K562 (cell line): ENCODE data around the gene OXA1L. TPM values are rescaled to one million over a fixed set of nuclear protein-coding genes. Genes with fewer than 3 reads are reported as not detected.

Experiments
- ATF7 ChIP-seq: fragments of 450-650 bp; IDR thresholded peaks from 2 replicates; pipeline ENCODE4 v1.7.1; 2014; ENCODE audit warnings: mild to moderate bottlenecking, moderate library complexity
- CREBBP ChIP-seq: IDR thresholded peaks from one replicate; pipeline ENCODE4 v1.6.1; 2012; ENCODE audit warnings: low read depth, mild to moderate bottlenecking, control low read depth, inconsistent platforms, low read length
- GATAD2B ChIP-seq: fragments of 450-650 bp; IDR thresholded peaks from 2 replicates; pipeline ENCODE4 v1.6.1; 2017; ENCODE audit warnings: mild to moderate bottlenecking, borderline replicate concordance
- HDAC3 ChIP-seq: fragments of 450-650 bp; IDR thresholded peaks from 2 replicates; pipeline ENCODE4 v1.6.1; 2018; ENCODE audit warnings: borderline replicate concordance, mild to moderate bottlenecking, moderate library complexity; ENCODE audit not compliant: partially characterized antibody
- HDAC8 ChIP-seq: fragments of 450-650 bp; IDR thresholded peaks from 2 replicates; pipeline ENCODE4 v1.6.1; 2016; ENCODE audit warnings: mild to moderate bottlenecking, missing genetic modification characterization, moderate library complexity, missing compliant biosample characterization
- ILK ChIP-seq: fragments of 450-650 bp; IDR thresholded peaks from 2 replicates; pipeline ENCODE4 v1.6.1; 2016; ENCODE audit warnings: missing genetic modification characterization, low read depth, mild to moderate bottlenecking, missing compliant biosample characterization, moderate library complexity, borderline replicate concordance
- KDM5B ChIP-seq: fragments of 200-600 bp; sonication (generic); IDR thresholded peaks from 2 replicates; pipeline ENCODE4 v1.6.1; 2012; ENCODE audit warnings: low read depth, mild to moderate bottlenecking, moderate library complexity, low read length, control low read depth, inconsistent platforms; ENCODE audit not compliant: insufficient replicate concordance
- NELFE ChIP-seq: IDR thresholded peaks from 2 replicates; pipeline ENCODE4 v1.6.1; 2011; ENCODE audit warnings: mild to moderate bottlenecking; ENCODE audit not compliant: insufficient read depth, insufficient read length
- NR3C1 ChIP-seq: sonication (generic); formaldehyde crosslinking; IDR thresholded peaks from 2 replicates; pipeline ENCODE4 v1.8.1; 2022; ENCODE audit warnings: missing genetic modification reagents
- POLR2AphosphoS5 ChIP-seq: IDR thresholded peaks from 2 replicates; pipeline ENCODE4 v1.6.1; 2011; ENCODE audit warnings: mild to moderate bottlenecking, low read depth, low read length, moderate library complexity; ENCODE audit not compliant: control insufficient read depth, insufficient read depth
- RBM34 ChIP-seq: fragments of 200-400 bp; formaldehyde crosslinking; IDR thresholded peaks from 2 replicates; pipeline ENCODE4 v1.6.1; 2018; ENCODE audit warnings: low read length, borderline replicate concordance; ENCODE audit not compliant: insufficient read depth
- SRSF9 ChIP-seq: fragments of 200-400 bp; formaldehyde crosslinking; IDR thresholded peaks from 2 replicates; pipeline ENCODE4 v1.6.1; 2017; ENCODE audit warnings: low read depth, low read length, borderline replicate concordance
- ZNF76 ChIP-seq: fragments of 250-450 bp; sonication (Bioruptor Pico); IDR thresholded peaks from 2 replicates; pipeline ENCODE4 v1.4.0; 2020; ENCODE audit warnings: mild to moderate bottlenecking, moderate library complexity, borderline replicate concordance
- ZNF77 ChIP-seq: fragments of 250-450 bp; sonication (Bioruptor Pico); IDR thresholded peaks from 2 replicates; pipeline ENCODE4 v1.5.0; 2020
- polyA plus RNA-seq, 8 experiments: library from polyadenylated mRNA; depleted of rRNA in 4 of 8; stranded (reverse) in 5 of 8; unstranded in 3 of 8; fragments of >200 nt; fragmentation: Nextera tagmentation in 2 of 8; fragmentation: Illumina TruSeq in 1 of 8; extraction: Ambion mirVana in 2 of 8; extraction: Trizol in 1 of 8; gene quantifications; 2 replicates each; pipeline versions ENCODE4 v1.2.1 to v1.2.3, GENCODE V29; 2011 to 2014; ENCODE audit warnings: inconsistent platforms in 1 of 8, missing spikeins in 1 of 8
- total RNA-seq, 7 experiments: library from RNA; depleted of rRNA in 6 of 7; stranded (reverse); fragments of >200 nt in 6 of 7; fragmentation: Illumina TruSeq in 2 of 7; extraction: Trizol in 2 of 7; gene quantifications; 2 replicates each; pipeline versions ENCODE4 v1.2.1 to v1.2.3, GENCODE V29; 2011 to 2021; ENCODE audit warnings: low replicate concordance in 1 of 7
- TF ChIP-seq, protein P1 (sequence below): sonication (generic); formaldehyde crosslinking; IDR thresholded peaks from 2 replicates; pipeline ENCODE4 v1.8.1; 2023; ENCODE audit warnings: mild to moderate bottlenecking, missing genetic modification reagents
- TF ChIP-seq, protein P2 (sequence below): fragments of 250-450 bp; sonication (Bioruptor Pico); IDR thresholded peaks from 2 replicates; pipeline ENCODE4 v1.8.0; 2021; ENCODE audit warnings: borderline replicate concordance, mild to moderate bottlenecking, moderate library complexity; ENCODE audit not compliant: poor library complexity, severe bottlenecking
- TF ChIP-seq, protein P3 (sequence below): fragments of 450-650 bp; IDR thresholded peaks from 2 replicates; pipeline ENCODE4 v1.6.1; 2016; ENCODE audit warnings: antibody characterized with exemption

Gene OXA1L
- total and polyA plus RNA-seq, 9 of the 15 experiments (the other 6 are each of a cell fraction or from before 2014, with no cell fraction given) = 100 to 204 (median 145) TPM

DNA sequence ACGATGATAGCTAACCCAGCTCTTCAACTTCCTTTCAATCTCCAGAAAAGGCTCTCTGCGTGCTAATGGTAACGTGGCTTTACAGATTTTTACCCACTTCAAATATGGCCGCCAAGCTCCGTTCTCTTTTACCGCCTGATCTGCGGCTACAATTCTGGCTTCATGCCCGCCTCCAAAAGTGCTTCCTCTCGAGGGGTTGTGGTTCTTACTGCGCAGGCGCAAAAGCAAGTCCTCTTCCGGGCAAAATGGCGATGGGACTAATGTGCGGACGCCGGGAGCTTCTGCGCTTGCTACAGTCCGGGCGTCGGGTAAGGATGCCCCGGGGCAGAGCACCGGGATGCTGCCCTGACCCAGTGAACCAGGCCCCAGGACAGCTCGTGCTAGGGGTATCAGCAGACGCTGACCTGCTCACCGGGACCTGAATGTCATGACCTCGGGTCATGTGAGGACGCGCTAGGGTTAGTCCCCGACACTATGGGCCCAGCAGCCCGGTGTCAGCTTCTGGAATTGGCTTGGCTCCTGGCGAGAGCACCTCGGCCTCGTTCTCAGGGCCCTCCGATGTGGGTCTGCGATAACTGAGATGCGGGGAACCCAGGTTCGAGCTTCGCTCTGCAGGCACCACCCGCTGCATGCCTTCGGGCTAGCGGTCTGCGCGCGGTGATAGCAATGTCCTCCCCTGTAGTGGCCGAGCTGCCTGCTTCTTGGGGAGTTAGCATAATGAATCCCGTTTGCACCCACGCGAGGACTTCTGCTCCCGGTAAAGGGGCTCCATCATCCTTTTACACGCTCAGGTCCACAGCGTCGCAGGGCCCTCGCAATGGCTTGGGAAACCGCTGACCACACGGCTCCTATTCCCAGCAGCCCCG lies at the start of gene OXA1L (continued):
- TF ChIP-seq RBM34 (no peak), KDM5B (peak; percentile 85), NR3C1 (CRISPR knock-in tag) (0 out of 2 replicates have a peak, but pooled peaks have one; percentile 63), ZNF77 (CRISPR knock-in tag) (no peak), CREBBP (no peak), GATAD2B (no peak), HDAC8 (no peak), POLR2AphosphoS5 (peak; percentile 88), ATF7 (peak; percentile 59), ILK (no peak), NELFE (no peak), HDAC3 (peak; percentile 29), ZNF76 (0 out of 2 replicates have a peak, but pooled peaks have one; percentile 50), SRSF9 (no peak)
- TF ChIP-seq, protein P1, sequence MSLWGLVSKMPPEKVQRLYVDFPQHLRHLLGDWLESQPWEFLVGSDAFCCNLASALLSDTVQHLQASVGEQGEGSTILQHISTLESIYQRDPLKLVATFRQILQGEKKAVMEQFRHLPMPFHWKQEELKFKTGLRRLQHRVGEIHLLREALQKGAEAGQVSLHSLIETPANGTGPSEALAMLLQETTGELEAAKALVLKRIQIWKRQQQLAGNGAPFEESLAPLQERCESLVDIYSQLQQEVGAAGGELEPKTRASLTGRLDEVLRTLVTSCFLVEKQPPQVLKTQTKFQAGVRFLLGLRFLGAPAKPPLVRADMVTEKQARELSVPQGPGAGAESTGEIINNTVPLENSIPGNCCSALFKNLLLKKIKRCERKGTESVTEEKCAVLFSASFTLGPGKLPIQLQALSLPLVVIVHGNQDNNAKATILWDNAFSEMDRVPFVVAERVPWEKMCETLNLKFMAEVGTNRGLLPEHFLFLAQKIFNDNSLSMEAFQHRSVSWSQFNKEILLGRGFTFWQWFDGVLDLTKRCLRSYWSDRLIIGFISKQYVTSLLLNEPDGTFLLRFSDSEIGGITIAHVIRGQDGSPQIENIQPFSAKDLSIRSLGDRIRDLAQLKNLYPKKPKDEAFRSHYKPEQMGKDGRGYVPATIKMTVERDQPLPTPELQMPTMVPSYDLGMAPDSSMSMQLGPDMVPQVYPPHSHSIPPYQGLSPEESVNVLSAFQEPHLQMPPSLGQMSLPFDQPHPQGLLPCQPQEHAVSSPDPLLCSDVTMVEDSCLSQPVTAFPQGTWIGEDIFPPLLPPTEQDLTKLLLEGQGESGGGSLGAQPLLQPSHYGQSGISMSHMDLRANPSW (CRISPR knock-in tag) = no peak
- TF ChIP-seq, protein P2, sequence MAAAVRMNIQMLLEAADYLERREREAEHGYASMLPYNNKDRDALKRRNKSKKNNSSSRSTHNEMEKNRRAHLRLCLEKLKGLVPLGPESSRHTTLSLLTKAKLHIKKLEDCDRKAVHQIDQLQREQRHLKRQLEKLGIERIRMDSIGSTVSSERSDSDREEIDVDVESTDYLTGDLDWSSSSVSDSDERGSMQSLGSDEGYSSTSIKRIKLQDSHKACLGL = no peak
- TF ChIP-seq, protein P3, sequence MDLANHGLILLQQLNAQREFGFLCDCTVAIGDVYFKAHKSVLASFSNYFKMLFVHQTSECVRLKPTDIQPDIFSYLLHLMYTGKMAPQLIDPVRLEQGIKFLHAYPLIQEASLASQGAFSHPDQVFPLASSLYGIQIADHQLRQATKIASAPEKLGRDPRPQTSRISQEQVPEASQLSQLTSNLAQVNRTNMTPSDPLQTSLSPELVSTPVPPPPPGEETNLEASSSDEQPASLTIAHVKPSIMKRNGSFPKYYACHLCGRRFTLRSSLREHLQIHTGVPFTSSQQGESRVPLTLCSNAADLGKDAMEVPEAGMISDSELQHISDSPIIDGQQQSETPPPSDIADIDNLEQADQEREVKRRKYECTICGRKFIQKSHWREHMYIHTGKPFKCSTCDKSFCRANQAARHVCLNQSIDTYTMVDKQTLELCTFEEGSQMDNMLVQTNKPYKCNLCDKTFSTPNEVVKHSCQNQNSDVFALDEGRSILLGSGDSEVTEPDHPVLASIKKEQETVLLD = peak; percentile 96
